ENCODE results near the gene TPRN.
A peak's percentile ranks its signal among the peaks of the same experiment; 100 is the strongest.

The TPRN gene

DNA sequence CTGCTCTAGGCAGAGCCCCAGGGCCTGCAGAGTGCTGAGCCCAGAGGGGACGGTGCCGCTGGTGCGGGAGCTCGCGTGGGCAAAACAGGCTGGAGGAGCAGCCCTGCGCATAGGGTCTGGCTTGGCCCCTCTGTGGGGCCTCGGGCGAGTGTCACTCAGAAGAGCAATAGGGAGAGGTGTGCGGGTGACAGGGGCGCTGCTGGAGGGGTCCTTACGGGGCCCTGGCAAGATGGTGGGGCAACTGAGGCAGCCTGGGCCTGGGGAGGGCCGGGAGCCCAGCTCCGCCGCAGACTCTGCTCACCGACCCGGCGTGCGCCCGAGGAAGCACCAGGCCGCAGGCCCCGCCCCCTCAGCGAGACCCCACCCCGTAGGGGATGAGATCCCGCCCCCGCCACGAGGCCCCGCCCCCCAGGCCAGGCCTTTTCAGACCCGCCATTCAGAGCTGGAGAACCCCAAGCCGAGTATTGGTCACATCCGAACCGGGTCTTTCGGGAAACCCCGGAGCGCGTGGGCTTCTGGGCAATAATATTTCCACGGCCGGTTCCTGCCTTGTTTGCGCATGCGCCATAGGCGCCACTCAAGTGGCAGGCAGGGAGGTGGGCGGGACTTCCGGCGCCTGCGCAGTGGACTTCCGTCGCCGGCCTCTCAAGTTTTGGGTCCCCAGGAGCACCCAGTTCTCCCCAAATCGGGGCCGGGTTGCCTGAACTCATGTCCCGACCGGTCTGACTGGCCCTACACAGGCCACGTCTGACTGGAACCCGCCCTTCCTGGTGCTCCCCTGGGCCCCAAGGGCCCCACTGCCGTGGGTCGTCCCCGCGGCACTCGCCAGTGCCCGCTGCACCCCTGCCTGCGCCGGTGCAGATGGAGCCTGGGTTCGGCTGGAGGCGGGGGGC is 22.8 kb upstream of the TPRN start:
- peak; percentile 95 to 97 for DNase-seq

- DNase-seq, result no peak
These were observed 21.9 kb upstream of the TPRN start, which contains the start of gene RNF208 for GRCh38 chr9:137222190-137223077. Gene RNF208 (minus strand): TSS chr9:137222240. CDS start chr9:137221212, 1,028 bp downstream.

DNA sequence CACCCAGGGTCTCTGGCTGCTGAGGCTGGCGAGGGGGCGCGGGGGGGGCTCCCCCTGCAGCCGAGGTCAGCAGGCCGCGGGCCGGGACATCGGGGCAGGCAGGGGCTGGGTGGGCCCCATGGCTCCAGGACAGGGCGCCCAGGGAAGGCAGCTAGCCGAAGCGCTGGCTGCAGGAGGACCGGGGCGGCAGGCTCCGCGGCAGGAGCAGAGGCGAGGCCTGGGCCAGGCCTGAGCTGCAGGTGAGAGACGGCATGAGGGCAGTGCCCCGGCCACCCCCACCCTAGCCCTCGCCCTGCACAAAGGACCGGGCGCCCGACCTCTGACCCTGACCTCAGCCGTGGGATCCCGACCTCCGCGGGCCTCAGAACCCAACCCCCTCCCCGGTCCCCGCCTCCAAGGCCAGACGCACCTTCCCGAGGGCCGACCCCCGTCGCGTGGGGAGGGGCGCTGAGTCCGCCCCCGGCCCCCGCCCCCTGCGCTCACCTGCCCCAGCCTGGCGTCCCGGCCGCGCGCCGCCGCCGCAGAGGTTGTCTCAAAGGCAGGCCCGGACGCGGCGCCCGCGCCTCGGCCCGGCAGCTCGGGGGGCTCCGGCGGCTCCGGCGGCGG is 21.1 kb upstream of the TPRN start:
- no peak for DNase-seq

DNA sequence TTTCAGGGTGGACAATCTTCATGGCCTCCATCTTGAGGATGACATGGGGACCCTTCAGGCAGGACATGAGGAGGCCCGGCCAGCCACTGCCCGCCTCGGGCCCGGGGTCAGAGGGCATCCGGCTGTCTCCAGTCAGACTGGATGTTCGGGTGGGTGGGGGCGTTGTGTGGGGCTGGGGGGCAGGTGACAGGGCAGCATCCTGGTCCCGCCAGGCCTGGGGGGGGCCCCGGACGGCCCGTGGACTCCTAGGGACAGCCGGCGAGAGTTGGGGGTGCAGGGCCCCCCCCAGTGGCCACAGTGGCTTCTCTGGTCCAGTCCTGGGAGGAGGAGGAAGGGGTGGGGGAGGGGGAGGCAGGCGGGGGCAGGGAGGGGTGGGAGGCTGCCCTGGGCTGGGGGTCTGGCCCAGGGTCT is 20.6 kb upstream of the TPRN start:
- DNase-seq, result no peak

DNA sequence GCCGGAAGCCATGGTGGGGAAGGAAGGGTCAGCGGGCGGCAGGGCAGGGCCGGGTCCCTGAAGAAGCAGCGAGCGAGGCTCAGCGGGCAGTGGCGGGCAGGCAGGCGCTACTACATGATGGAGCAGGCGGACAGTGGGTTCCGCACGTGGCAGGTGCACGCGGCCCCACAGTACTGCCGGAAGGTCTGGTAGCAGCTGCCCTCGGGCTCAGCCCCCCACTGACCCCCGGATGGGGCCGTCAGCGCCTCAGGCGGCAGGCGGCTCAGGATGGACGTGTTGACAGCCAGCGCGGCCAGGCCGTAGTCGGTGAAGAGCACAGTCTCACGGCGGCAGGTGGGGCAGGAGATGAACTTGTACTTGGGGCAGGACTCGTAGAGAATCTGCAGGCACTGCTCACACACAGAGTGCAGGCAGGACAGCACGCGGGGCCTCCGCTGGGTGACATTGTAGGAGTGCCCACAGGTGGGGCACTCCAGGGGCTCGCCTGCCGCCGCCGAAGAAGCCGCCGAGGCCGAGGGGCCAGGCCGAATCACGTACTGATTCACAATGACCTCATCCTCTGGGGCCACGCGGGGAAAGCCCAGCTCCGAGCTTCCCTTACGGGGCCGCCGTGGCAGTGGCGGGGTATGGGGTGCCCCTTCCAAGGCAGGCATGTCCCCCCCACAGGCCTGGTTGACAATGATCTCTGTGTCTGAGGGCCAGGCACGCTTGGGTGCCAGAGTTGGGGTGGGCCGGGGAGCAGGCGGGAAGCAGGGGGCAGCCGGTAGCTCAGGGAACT is 20.0 kb upstream of the TPRN start:
- no peak for DNase-seq

DNA sequence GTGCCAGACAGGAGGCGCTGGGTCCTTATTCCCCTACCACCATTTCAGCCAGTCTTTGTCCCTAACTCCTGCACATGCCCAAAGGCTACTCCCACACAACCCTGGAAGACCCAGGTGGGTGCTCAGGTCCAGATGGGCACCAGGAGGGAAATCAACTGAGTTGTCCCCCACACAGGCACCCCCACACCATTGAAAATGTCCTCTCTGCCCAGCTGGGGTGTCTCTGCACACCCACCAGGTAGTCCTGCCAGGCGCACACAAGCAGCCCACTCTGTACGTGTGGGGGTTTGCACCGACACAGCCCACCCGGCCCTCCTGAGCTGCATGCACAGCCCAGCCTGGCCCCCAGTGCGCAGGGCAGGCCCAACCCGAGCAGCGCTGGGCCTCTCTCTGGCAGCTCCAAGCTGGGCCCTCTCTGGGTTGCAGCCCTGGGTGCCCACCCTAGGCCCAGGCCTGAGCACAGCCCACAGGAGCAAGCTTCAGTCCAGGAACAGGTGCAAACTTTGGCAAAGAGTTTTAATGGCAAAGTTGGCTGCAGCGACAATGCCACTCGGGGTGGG is 19.3 kb upstream of the TPRN start:
- no peak for DNase-seq

DNA sequence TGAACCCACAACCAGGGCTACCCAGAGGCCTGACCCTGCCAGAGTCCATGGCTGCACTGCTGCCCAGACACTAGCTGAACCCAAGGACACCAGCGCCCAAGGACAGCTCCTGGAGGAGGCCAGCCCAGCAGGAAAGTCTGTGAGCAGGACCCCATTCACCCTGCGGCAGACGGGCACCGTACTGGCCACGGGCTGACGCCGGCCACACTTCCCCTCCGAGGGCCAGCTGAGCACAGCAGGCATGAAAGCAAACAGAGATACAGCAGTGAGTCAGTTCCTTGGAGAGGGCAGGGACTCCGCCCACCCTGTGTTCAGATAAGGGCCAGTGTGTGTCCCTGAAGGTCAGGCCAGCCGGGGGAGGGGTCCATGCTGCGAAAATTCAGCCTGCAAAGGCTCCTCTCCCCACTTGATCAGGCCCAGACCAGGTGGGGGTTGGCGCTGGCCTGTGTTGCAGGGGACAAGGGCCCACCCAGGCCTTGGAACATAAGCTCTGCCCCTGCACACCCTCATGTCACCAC is 18.3 kb upstream of the TPRN start:
- no peak for DNase-seq

GRCh38 chr9:137218212-137218753 is 17.7 kb upstream of the TPRN start:
- no peak for DNase-seq

DNA sequence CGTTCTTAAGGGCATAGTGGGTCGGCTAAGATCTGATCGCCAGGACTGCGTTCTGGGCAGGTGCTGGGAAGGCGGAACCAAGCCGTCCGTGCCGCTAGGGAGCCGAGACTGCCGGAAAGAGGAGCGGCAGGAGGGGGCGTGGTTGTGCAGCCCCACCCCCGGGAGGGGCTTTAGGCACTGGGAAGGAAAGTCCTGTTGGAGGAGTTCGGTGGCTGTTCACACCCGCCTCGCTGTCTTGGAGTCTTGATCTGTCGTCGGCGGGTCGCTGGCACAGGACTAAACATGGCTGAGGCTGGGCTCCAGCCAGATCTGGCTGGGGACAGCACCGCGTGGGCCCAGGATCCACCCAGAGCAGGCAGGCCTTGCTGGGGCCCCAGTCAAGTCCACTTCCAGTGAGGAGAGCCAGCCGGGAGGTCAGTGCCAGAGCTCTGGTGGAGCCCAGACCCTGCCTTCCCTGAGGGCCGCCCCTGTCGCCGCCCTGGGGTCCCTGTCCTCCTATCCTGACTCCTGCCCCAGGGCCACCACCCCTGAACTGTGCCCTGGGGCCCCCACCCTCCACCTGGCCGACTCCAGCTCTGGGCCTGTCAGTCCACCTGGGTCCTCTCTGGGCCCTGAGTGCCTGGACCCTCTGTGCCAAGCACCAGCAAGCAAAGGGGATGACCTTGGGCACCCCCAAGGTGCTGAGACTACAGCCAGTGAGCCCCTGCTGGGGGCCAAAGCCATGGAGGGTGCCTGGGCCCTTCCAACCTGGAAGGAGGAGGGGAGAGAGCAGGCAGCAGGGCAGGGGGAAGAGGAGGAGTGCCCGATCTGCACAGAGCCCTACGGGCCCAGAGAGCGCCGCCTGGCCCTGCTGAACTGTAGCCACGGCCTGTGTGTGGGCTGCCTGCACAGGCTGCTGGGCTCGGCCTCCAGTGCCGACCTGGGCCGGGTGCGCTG is 17.0 kb upstream of the TPRN start:
- no peak for DNase-seq

DNA sequence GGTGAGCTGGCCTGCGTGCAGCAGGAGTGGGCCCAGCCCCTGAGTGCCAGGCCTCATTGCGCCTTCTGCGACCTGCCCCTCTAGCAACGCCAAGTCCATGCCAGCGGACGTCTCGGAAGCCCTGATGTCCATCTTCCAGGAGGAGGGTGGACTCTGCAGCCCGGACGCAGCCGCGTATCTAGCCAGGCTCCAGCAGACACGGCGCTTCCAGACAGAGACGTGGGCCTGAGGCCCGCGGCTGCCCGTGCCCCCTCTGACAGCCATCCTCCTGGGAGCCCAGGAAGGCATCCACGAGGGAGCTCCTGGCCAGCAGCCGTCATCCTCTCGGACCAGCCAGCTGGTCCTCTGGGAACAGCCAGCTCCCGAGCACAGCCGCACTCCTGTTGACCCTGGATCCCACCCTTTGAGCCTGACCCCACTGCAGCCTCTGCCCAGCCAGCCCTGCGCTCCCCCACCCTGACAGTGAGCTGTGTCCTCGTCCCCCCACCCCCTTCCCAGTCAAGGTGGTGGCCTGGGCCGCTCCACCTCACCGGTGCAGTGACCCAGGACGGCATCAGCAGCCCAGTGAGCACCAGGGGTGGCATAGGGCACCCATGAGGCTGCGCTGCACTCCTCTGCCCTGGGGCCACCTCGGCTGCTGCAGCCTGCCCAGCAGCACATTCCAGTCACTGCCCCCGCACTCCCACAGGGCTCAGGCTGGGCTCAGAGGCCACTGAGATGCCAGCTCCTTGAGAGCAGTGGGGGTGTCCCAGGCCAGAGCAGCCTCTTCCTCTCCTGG is 15.8 kb upstream of the TPRN start:
- DNase-seq, result no peak

DNA sequence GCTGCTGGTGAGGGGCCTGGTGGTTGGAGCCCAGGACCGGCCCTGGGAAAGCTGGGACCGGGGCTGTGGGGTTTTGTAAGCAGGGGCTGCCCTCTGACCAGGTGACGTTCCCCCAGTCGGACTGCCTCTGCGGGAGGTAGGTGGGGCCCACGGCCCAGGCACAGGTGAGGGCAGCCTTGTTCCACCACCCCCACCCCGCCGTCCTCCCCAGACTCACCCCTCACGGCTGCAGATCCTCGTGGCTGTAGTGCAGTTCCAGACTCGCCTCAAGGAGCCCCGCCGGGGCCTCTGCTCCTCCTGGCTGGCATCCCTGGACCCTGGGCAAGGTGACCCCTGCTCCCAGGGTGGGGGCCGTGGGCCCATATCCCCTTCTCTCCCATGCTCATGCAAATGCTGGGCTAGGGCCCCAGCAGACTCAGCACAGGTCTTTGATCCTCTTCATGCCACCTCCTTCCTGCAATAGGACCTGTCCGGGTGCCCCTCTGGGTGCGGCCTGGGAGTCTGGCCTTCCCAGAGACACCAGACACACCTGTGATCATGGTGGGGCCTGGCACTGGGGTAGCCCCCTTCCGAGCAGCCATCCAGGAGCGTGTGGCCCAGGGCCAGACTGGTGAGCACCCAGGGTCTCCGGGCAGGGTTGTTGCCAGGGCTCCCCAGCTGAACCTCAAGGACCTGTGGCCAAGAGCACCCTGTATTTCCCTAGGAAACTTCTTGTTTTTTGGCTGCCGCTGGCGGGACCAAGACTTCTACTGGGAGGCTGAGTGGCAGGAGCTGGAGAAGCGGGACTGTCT is 14.8 kb upstream of the TPRN start:
- no peak for DNase-seq

GRCh38 chr9:137214620-137215019 is 14.1 kb upstream of the TPRN start:
- DNase-seq, result no peak

- no peak for DNase-seq
These were observed 12.9 kb upstream of the TPRN start for GRCh38 chr9:137213160-137214060.

DNA sequence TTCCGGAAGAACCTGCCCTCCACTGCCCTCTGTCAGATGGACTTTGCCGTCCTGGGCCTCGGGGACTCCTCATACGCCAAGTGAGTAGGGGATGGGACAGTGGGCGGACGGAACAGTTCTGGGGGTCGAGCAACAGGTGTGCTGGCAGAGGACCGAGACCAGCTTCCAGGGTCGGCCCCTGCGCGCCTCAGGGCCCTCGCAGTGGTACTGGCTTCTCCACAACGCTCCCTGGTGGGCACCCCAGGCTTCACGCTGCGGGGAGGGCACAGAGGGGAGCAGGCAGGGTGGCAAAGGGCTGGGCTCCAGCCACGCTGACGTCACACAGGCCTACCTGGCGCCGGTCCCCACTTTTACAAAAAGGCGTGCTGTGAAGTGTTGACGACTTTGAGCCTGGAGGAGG is 12.0 kb upstream of the TPRN start:
- no peak for DNase-seq

DNA sequence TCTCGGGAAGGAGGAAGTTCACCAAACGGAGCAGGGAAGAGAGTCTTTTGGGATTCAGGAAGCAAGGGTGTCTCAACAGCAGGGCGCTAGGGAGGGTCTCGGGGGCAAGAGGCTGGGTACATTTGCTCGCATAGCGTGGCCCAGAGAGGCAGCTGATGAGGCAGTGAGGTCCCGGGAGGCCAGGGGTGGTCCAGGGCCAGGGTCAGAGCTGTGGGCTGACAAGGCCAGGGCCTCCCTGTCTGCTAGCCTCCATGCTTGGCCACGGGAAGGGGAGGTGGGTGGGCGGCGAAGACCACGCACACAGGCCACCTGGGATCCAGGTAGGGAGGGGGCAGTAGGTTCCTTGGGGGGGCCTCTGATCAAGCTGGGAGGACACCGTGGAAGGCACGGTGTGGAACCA is 11.0 kb upstream of the TPRN start:
- DNase-seq, result no peak

- no peak for DNase-seq
These were observed 6.1 kb upstream of the TPRN start for GRCh38 chr9:137206602-137207001.

Data from AML-193 (cell line).